Transverse colon (tissue), 3 donors: ENCODE data around the gene CCDC180.

Experiments
- EP300 ChIP-seq: sonication (generic); formaldehyde crosslinking; IDR thresholded peaks from one replicate; pipeline ENCODE4 v1.6.1; 2017; ENCODE audit warnings: antibody characterized with exemption, low read depth
- POLR2A ChIP-seq: fragments of 450-650 bp; IDR thresholded peaks from one replicate; pipeline ENCODE4 v1.6.1; 2016; ENCODE audit warnings: antibody characterized with exemption, mild to moderate bottlenecking, moderate library complexity
- TF ChIP-seq, protein P1 (sequence below), 5 experiments: fragments of 200-600 bp in 3 of 5; fragments of 450-650 bp in 2 of 5; sonication (generic) in 3 of 5; IDR thresholded peaks; 1 replicate in 2 of 5; 2 replicates in 3 of 5; pipeline ENCODE4 v1.5.1; 2016 to 2017; ENCODE audit warnings: antibody characterized with exemption in 5 of 5, inconsistent platforms in 3 of 5, mild to moderate bottlenecking in 2 of 5, moderate library complexity in 1 of 5

DNA sequence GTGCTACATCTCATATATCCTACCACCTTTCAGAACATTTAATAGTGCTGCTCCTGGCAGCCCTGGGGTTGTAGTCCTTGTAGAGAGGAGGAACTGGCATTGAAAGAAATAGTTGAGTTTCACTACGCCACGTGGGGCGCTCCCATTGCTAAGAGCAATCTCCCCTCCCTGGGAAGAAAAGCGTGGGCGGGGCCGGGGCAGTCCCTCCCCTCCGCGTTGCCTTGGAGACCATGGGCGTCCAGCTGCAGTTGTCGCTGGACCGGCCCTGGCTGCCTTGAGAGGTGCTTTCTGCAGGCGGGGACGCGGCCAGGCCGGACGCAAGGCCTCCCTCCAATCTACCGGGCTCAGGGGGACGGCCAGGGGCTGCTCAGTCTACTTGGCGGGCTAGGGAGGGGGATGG is 368 bp upstream of the CCDC180 start:
- TF ChIP-seq, protein P1, sequence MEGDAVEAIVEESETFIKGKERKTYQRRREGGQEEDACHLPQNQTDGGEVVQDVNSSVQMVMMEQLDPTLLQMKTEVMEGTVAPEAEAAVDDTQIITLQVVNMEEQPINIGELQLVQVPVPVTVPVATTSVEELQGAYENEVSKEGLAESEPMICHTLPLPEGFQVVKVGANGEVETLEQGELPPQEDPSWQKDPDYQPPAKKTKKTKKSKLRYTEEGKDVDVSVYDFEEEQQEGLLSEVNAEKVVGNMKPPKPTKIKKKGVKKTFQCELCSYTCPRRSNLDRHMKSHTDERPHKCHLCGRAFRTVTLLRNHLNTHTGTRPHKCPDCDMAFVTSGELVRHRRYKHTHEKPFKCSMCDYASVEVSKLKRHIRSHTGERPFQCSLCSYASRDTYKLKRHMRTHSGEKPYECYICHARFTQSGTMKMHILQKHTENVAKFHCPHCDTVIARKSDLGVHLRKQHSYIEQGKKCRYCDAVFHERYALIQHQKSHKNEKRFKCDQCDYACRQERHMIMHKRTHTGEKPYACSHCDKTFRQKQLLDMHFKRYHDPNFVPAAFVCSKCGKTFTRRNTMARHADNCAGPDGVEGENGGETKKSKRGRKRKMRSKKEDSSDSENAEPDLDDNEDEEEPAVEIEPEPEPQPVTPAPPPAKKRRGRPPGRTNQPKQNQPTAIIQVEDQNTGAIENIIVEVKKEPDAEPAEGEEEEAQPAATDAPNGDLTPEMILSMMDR (IDR thresholded peaks at IDR 0.05) = peak in 2 of 5 experiments; percentile 15 to 30
- TF ChIP-seq EP300 (no peak), POLR2A (no peak)
